Measurements from ENCODE around the gene RNU2-63P.

- TF ChIP-seq CTCF (IDR thresholded peaks at IDR 0.05) (no peak), POLR2A (IDR thresholded peaks at IDR 0.05) (no peak)
These were observed 37.8 kb upstream of the RNU2-63P start for GRCh38 chr2:88053934-88054781.
